Panc1 (cell line): Measurements from ENCODE around the gene SUSD6. TPM values are rescaled to one million over a fixed set of nuclear protein-coding genes. Genes with fewer than 3 reads are reported as not detected.

Source experiments
- ATAC-seq: fragments of 200-7000 bp; cut with Tn5 transposase; 2 replicates; pipeline ENCODE4 v1.9.1; 2020; ENCODE audit warnings: mild to moderate bottlenecking, moderate library complexity
- BruUV-seq: library from RNA; stranded (reverse); fragments of 400-500 nt; replicated peaks from 2 replicates; lab custom pipeline; 2021; lab: Mats Ljungman, UMichigan
- CTCF ChIA-PET: fragments of 300-600 bp; sonication (Branson Sonifier 250); formaldehyde crosslinking; loops from one replicate; lab custom pipeline; 2022; ENCODE audit warnings: antibody characterized with exemption; lab: Charles Lee
- POLR2A ChIA-PET: fragments of 300-600 bp; sonication (Branson Sonifier 250); formaldehyde crosslinking; loops from one replicate; lab custom pipeline; 2022; ENCODE audit warnings: antibody characterized with exemption; lab: Charles Lee
- DNase-seq: peaks from one replicate; pipeline ENCODE4 v3.0.0-alpha.2; 2010; ENCODE audit warnings: low read depth, low spot score
- H3K27ac ChIP-seq: 2 replicates; pipeline ENCODE4 v1.5.1; 2011; ENCODE audit warnings: mild to moderate bottlenecking, low read length, inconsistent platforms
- H3K27me3 ChIP-seq: fragments of 200-500 bp; sonication (Bioruptor generic); 2 replicates; pipeline ENCODE4 v1.6.0; 2014; ENCODE audit warnings: low read length, inconsistent platforms; ENCODE audit not compliant: control insufficient read depth, insufficient read depth
- H3K36me3 ChIP-seq: fragments of 200-500 bp; sonication (Bioruptor generic); 2 replicates; pipeline ENCODE4 v1.5.1; 2014; ENCODE audit warnings: inconsistent platforms, mild to moderate bottlenecking, low read length, moderate library complexity; ENCODE audit not compliant: control insufficient read depth, insufficient read depth
- H3K4me1 ChIP-seq: 2 replicates; pipeline ENCODE4 v1.5.1; 2011; ENCODE audit warnings: inconsistent platforms, mild to moderate bottlenecking, low read length, moderate library complexity; ENCODE audit not compliant: control insufficient read depth, insufficient read depth
- H3K4me3 ChIP-seq, 2 experiments: 2 replicates each; pipeline ENCODE4 v1.5.1; 2011 to 2012; ENCODE audit warnings: low read depth in 2 of 2, low read length in 2 of 2, mild to moderate bottlenecking in 2 of 2, inconsistent platforms in 1 of 2, moderate library complexity in 1 of 2
- H3K9me3 ChIP-seq: fragments of 200-500 bp; sonication (Bioruptor generic); 2 replicates; pipeline ENCODE4 v1.5.1; 2014; ENCODE audit warnings: low read depth, mild to moderate bottlenecking, inconsistent platforms, low read length, moderate library complexity; ENCODE audit not compliant: control insufficient read depth, insufficient read depth
- CTCF ChIP-seq: fragments of 450-650 bp; IDR thresholded peaks from 2 replicates; pipeline ENCODE4 v1.5.1; 2017; ENCODE audit warnings: mild to moderate bottlenecking
- POLR2AphosphoS5 ChIP-seq: IDR thresholded peaks from 2 replicates; pipeline ENCODE4 v1.6.1; 2012; ENCODE audit warnings: mild to moderate bottlenecking, low read depth, low read length, moderate library complexity
- REST ChIP-seq, 2 experiments: IDR thresholded peaks; 2 replicates each; pipeline ENCODE4 v1.6.1; 2011 to 2012; ENCODE audit warnings: low read depth in 2 of 2, control low read depth in 1 of 2, low read length in 1 of 2, mild to moderate bottlenecking in 1 of 2, moderate library complexity in 1 of 2; ENCODE audit not compliant: insufficient read depth in 1 of 2
- SIN3A ChIP-seq: IDR thresholded peaks from 2 replicates; pipeline ENCODE4 v1.6.1; 2012; ENCODE audit warnings: low read depth, mild to moderate bottlenecking, low read length, moderate library complexity, borderline replicate concordance; ENCODE audit not compliant: insufficient read depth
- TCF7L2 ChIP-seq: IDR thresholded peaks from 2 replicates; pipeline ENCODE4 v1.6.1; 2011; ENCODE audit warnings: mild to moderate bottlenecking, low read depth, low read length, inconsistent platforms
- in situ Hi-C: cut with HindIII; loops from 2 replicates; pipeline ENCODE4 v1.10.0; 2016; ENCODE audit warnings: low sequenced_read_pairs, low pct_unique_long_range_greater_than_20kb
- intact Hi-C: fragments of 100-400 bp; cut with micrococcal nuclease; formaldehyde crosslinking; loops from one replicate; pipeline ENCODE4 v1.10.0; 2022; ENCODE audit not compliant: unreplicated experiment
- total RNA-seq: library from RNA; stranded (reverse); gene quantifications from one replicate; pipeline ENCODE4 v1.2.1, GENCODE V29; 2021; ENCODE audit not compliant: unreplicated experiment

Gene SUSD6
- total RNA-seq, 1 experiment from 2014 or later: 10.9 TPM

- no TSS peak for BruUV-seq
- ChIA-PET POLR2A (no interaction called here), CTCF (interaction anchor here (0.5 kb wide), 1 partner anchor 130 kb away, joined by 3 read pairs; the partner anchor contains the start of gene CCDC177)
- Histone ChIP-seq H3K27ac (no peak overlapping the region), H3K4me1 (no peaks in the 10 kb centered on the region), H3K36me3 (no peaks in the 10 kb centered on the region), H3K27me3 (no peaks in the 10 kb centered on the region), H3K9me3 (no peaks in the 10 kb centered on the region), H3K4me3 (no peak overlapping the region)
- in situ Hi-C loops (no loop called here), intact Hi-C loops (no loop called here)
- ATAC-seq: no peak
- no peak for DNase-seq
- no peak for TF ChIP-seq REST (IDR thresholded peaks at IDR 0.05; ENCODE audit: insufficient read depth in 1 of 2, low read depth in 2 of 2, low read length in 1 of 2)
- TF ChIP-seq POLR2AphosphoS5: no peak
- TF ChIP-seq TCF7L2: no peak
- TF ChIP-seq CTCF: no peak
- no peak for TF ChIP-seq SIN3A
These were observed 92.9 kb downstream of the SUSD6 start for GRCh38 chr14:69704319-69704718.

DNA sequence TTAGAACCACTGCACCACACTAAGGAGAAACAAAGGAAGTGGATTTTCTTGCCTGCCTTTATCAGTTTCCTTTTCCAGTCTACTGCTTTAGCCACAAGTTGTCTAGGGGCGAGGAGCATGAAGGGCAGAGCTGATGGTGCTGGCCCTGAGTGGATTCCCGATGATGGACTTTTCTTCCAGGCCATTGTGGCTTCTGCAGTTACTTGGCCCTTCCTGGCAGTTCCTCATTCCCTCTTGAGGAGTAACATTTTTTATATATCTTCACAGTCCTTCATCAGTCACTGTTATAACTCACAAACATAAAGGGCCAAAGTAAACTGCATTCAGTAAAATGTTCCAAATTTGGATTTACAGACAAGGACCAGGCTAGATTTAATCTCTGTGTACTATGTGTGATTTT lies 94.3 kb downstream of the SUSD6 start:
- Histone ChIP-seq H3K27ac (no peak overlapping the region), H3K27me3 (no peaks in the 10 kb centered on the region), H3K4me1 (no peaks in the 10 kb centered on the region), H3K36me3 (no peaks in the 10 kb centered on the region), H3K9me3 (no peaks in the 10 kb centered on the region), H3K4me3 (no peak overlapping the region)
- in situ Hi-C loops (no loop called here), intact Hi-C loops (no loop called here)
- CTCF ChIA-PET: no interaction called here
- DNase-seq (no peak), ATAC-seq (no peak)
- TF ChIP-seq CTCF: no peak
- no peak for TF ChIP-seq POLR2AphosphoS5
- no peak for TF ChIP-seq SIN3A
- no peak for TF ChIP-seq REST (IDR thresholded peaks at IDR 0.05; ENCODE audit: insufficient read depth in 1 of 2, low read depth in 2 of 2, low read length in 1 of 2)
- no peak for TF ChIP-seq TCF7L2
- POLR2A ChIA-PET: no interaction called here
- BruUV-seq: no TSS peak
